Astrocyte of the cerebellum (primary cell): Measurements from ENCODE around the gene CDH24.

Experiments
- DNase-seq: peaks from one replicate; pipeline ENCODE4 v3.0.0-alpha.2; 2011; ENCODE audit warnings: low read depth
- H3K4me3 ChIP-seq: 2 replicates; pipeline ENCODE4 v1.5.1; 2011; ENCODE audit warnings: mild to moderate bottlenecking, low read depth, low read length, moderate library complexity
- in situ Hi-C: cut with HindIII; loops from 2 replicates; pipeline ENCODE4 v1.10.0; 2017; ENCODE audit warnings: low sequenced_read_pairs
- TF ChIP-seq, protein P1 (sequence below): IDR thresholded peaks from 2 replicates; pipeline ENCODE4 v1.5.1; 2012; ENCODE audit warnings: low read length, low read depth, moderate library complexity, mild to moderate bottlenecking; ENCODE audit errors: missing control alignments

The CDH24 gene, protein sequence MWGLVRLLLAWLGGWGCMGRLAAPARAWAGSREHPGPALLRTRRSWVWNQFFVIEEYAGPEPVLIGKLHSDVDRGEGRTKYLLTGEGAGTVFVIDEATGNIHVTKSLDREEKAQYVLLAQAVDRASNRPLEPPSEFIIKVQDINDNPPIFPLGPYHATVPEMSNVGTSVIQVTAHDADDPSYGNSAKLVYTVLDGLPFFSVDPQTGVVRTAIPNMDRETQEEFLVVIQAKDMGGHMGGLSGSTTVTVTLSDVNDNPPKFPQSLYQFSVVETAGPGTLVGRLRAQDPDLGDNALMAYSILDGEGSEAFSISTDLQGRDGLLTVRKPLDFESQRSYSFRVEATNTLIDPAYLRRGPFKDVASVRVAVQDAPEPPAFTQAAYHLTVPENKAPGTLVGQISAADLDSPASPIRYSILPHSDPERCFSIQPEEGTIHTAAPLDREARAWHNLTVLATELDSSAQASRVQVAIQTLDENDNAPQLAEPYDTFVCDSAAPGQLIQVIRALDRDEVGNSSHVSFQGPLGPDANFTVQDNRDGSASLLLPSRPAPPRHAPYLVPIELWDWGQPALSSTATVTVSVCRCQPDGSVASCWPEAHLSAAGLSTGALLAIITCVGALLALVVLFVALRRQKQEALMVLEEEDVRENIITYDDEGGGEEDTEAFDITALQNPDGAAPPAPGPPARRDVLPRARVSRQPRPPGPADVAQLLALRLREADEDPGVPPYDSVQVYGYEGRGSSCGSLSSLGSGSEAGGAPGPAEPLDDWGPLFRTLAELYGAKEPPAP

DNA sequence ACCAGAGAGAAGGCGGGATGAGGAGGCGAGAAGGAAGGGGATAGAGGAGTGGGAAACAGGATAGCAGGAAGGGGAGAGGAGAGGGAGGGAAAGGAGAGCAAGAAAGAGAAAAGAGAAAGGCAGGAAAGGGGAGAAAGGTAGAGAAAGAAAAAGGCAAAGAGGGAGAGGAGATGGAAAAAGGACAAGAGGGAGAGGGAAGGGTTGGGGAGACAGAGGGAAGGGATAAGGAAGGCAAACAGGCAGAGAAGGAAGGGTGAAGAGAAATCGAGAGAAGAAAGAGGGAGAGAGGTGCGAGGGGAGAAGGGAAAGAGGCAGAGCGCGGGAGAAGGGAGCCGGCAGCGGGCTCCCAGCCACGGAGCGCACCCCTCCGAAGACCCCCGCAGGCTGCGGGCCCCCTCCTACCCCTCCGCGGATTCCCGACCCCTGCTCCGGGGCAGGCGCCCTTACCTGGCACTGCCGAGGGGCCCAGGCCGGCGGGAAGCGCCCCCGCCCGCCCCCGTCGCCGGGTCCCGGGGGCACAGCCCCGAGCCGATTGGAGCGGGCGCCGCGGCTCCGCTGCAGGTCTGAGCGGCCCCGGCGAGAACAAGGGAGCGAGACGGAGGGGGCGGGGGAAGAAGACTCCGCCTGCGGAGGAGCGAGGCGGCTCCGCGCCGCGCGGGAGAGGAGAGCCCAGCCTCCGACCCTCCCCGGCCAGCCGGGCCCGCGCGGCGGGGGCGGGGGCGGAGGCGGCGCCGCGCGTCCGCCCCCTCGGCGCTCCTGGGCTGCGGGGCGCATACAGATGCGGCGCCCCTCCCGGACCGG lies at the start of gene CDH24:
TSS of gene CDH24 (minus strand) at position 565 of the 801 bp plus-strand sequence. CDS start 1,787 bp downstream, outside the sequence.
- DNase-seq = peak; percentile 36
- in situ Hi-C loops = no loop called here

DNA sequence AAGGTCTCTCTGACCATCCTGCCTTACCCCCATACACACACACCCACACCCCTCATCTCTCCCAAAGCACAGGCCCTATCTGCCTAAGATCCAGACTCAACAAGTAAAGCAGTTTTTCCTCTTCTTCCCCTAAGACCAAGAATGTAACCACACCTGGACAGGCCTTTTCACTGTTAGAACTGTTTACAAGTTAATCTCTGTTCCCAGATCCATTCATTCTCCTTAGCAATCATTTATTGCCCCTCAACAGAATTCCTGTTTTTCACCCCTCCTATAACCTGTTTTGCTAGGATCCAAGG lies 49.4 kb upstream of the CDH24 start:
- TF ChIP-seq, protein P1, sequence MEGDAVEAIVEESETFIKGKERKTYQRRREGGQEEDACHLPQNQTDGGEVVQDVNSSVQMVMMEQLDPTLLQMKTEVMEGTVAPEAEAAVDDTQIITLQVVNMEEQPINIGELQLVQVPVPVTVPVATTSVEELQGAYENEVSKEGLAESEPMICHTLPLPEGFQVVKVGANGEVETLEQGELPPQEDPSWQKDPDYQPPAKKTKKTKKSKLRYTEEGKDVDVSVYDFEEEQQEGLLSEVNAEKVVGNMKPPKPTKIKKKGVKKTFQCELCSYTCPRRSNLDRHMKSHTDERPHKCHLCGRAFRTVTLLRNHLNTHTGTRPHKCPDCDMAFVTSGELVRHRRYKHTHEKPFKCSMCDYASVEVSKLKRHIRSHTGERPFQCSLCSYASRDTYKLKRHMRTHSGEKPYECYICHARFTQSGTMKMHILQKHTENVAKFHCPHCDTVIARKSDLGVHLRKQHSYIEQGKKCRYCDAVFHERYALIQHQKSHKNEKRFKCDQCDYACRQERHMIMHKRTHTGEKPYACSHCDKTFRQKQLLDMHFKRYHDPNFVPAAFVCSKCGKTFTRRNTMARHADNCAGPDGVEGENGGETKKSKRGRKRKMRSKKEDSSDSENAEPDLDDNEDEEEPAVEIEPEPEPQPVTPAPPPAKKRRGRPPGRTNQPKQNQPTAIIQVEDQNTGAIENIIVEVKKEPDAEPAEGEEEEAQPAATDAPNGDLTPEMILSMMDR = no peak
- H3K4me3 ChIP-seq = no peak overlapping the region
- in situ Hi-C loops = no loop called here
- no peak for DNase-seq

More for the DNA sequence above, at the start of gene CDH24:
- TF ChIP-seq, protein P1 = no peak
- H3K4me3 ChIP-seq = peak within 1 kb of the TSS; percentile 54

DNA sequence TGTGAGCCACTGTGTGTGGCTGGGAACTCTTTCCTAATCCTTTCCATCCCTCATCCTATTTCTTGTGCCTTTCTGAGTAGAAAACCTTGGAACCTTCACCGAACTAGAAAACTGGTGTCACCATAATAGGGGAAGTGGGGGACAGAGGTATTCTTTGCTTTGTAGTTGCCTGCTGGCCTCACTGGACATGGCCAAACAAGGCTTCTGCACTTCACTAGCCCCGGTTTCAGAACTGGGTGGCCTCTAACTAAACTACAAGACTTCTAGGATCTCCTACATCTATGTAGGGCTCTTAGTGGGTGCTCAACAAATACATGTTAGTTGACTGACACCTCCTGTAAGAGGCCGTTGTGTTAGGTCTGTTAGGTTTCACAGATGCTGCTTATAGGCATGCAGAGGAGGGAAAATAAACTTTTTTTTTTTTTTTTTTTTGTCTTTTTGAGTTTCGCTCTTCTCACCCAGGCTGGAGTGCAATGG lies 48.1 kb upstream of the CDH24 start:
- no peak for DNase-seq
- TF ChIP-seq, protein P1 = no peak
- in situ Hi-C loops = no loop called here
- no peak overlapping the region for H3K4me3 ChIP-seq

DNA sequence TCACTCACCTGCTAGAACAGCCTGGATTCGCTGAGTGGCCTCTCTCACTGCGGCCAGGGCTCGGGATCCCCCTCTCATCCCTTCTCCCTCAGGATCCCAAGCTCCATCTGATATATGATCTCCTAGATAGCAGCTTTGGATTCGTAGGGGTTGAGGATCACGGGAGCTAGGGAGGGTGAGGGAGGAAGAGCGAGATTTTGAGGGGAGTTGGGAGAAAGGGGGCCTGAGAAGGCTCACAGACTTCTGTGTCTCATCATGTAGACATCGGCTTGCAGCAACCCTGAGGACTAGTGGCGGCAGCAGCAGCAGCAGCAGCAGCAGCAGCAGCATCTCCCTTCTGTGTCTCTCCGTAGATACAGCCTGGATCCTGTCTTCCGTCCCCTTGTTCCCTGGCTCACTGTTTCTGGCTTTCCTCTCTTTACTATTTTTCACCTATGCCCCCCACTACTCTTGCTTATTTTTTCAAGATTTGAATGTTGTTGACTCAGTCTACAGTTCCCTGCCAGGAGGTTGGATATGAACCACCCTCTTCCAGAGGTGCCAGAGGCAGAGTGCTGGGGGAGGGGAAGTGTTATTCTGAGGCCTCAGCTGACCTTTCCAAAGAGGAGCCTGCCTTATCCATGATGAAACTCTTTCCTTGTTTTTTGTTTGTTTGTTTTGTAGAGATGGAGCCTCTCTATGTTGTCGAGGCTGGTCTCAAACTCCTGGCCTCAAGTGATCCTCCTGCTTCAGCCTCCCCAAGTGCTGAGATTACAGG lies 47.4 kb upstream of the CDH24 start, which contains the start of gene CIROP:
TSS of gene CIROP (minus strand) at position 399 of the 757 bp plus-strand sequence. CDS start at position 330, 69 bp downstream.
- TF ChIP-seq, protein P1 = no peak
- H3K4me3 ChIP-seq = no peak within 1 kb of the TSS
- DNase-seq = no peak
- in situ Hi-C loops = no loop called here

DNA sequence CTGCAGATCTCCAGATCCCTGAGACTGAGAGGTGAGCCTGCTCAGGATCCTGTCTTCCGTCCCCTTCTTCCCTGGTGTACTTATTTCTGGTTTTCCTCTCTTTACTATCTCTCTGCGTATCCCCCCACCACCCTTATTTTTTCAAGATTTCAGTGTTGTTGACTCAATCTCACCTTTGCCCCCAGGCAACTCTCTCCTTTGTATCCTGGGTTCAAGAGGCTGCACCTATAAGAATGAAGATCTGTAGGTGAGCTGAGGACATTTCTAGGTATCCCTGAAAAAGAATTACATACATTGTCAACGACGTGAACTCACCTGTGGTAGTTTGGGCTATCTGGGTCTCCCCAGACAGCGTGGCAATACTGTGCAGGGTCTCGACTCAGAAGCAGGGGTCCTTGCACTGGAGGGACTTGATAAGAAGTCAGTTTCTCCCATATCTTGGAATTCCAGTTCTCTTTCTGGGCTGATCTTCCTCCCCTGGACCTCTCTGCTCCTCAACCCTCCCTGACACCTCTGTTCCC lies 46.8 kb upstream of the CDH24 start:
- TF ChIP-seq, protein P1 = no peak
- no peak overlapping the region for H3K4me3 ChIP-seq
- no peak for DNase-seq
- in situ Hi-C loops = no loop called here

DNA sequence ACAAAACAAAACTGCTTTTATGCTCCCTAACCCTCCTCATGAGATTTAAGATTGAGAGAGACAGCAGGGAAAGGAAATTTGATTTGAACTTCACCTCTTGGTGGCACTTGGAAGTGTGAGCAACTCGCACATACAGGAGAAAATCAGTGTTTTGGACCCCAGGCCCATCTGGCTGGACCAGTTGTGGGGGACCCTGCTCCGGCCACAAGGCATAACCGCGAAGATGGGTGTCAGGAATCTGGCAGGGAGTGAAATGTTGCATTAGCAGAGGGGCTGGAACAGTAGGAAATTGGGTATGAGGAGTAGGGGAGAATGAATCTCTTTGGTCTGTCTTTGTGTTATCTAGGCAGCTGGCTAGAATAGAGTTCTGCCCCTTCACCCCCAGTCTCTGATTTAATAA lies 46.3 kb upstream of the CDH24 start:
- in situ Hi-C loops = no loop called here
- no peak for DNase-seq
- TF ChIP-seq, protein P1 = no peak
- no peak overlapping the region for H3K4me3 ChIP-seq
